KMS-11 (cell line): ENCODE measurements around the gene CANT1.

Experiments
- H2AFZ ChIP-seq: fragments of 200-600 bp; sonication (generic); 2 replicates; pipeline ENCODE4 v1.6.1; 2016; ENCODE audit warnings: antibody characterized with exemption, mixed run types, low read depth
- H3K27ac ChIP-seq: fragments of 200-600 bp; sonication (generic); 2 replicates; pipeline ENCODE4 v1.6.1; 2016; ENCODE audit warnings: mild to moderate bottlenecking, mixed run types
- H3K27me3 ChIP-seq: fragments of 200-600 bp; sonication (generic); 2 replicates; pipeline ENCODE4 v1.6.1; 2017; ENCODE audit warnings: mild to moderate bottlenecking, low read depth, mixed run types, moderate library complexity; ENCODE audit not compliant: insufficient read depth
- H3K36me3 ChIP-seq: fragments of 200-600 bp; sonication (generic); 2 replicates; pipeline ENCODE4 v1.6.1; 2017; ENCODE audit warnings: mild to moderate bottlenecking, mixed run types; ENCODE audit not compliant: insufficient read depth
- H3K4me1 ChIP-seq: fragments of 200-600 bp; sonication (generic); 2 replicates; pipeline ENCODE4 v1.6.1; 2016; ENCODE audit warnings: mild to moderate bottlenecking, low read depth, mixed run types; ENCODE audit not compliant: poor library complexity, severe bottlenecking
- H3K4me2 ChIP-seq: fragments of 200-600 bp; sonication (generic); 2 replicates; pipeline ENCODE4 v1.7.0; 2016; ENCODE audit warnings: mild to moderate bottlenecking, mixed run types
- H3K4me3 ChIP-seq: fragments of 200-600 bp; sonication (generic); IDR thresholded peaks from 2 replicates; pipeline ENCODE4 v1.6.1; 2017; ENCODE audit warnings: low read depth, low read length, mixed read lengths; ENCODE audit not compliant: insufficient read depth
- H3K79me2 ChIP-seq: fragments of 200-600 bp; sonication (generic); 2 replicates; pipeline ENCODE4 v1.6.1; 2016; ENCODE audit warnings: low read depth, mixed run types; ENCODE audit not compliant: insufficient read depth
- H3K9ac ChIP-seq: fragments of 200-600 bp; sonication (generic); 2 replicates; pipeline ENCODE4 v1.6.1; 2016; ENCODE audit warnings: mild to moderate bottlenecking, mixed run types
- H4K20me1 ChIP-seq: fragments of 200-600 bp; sonication (generic); 2 replicates; pipeline ENCODE4 v1.6.1; 2016; ENCODE audit warnings: mild to moderate bottlenecking, mixed run types; ENCODE audit not compliant: insufficient read depth
- TF ChIP-seq, protein P1 (sequence below): fragments of 200-600 bp; sonication (generic); conservative IDR thresholded peaks from 2 replicates; pipeline ENCODE4 v1.6.1; 2017; ENCODE audit warnings: low read depth, mild to moderate bottlenecking, antibody characterized with exemption, low read length, moderate library complexity, mixed read lengths

CANT1 gene

DNA sequence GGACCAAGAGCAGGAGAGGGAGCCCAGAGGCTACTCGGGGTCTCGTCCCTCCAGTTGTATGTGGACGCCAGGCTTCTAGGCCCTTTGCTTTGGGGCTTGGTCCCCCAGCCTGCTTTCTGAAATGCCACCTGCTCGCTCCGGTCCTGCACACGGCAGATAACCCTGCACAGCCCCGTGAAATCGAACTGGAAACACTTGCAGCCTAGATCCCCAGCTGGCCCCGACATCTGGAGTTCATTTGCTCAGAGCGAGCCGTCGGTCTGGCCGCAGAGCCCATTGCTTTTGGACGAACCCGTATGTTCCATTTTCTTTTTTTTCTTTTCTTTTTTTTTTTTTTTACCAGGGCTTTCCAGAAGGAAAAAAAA lies 37.3 kb upstream of the CANT1 start:
- Histone ChIP-seq H3K79me2 (no peaks in the 10 kb centered on the region), H3K4me3 (no peak overlapping the region), H4K20me1 (no peaks in the 10 kb centered on the region), H3K27ac (no peak overlapping the region), H3K36me3 (no peaks in the 10 kb centered on the region), H3K9ac (no peak overlapping the region), H3K4me1 (no peaks in the 10 kb centered on the region), H3K27me3 (peaks cover 90% of the 10 kb centered on the region), H3K4me2 (no peak overlapping the region), H2AFZ (no peak overlapping the region)
- TF ChIP-seq, protein P1, sequence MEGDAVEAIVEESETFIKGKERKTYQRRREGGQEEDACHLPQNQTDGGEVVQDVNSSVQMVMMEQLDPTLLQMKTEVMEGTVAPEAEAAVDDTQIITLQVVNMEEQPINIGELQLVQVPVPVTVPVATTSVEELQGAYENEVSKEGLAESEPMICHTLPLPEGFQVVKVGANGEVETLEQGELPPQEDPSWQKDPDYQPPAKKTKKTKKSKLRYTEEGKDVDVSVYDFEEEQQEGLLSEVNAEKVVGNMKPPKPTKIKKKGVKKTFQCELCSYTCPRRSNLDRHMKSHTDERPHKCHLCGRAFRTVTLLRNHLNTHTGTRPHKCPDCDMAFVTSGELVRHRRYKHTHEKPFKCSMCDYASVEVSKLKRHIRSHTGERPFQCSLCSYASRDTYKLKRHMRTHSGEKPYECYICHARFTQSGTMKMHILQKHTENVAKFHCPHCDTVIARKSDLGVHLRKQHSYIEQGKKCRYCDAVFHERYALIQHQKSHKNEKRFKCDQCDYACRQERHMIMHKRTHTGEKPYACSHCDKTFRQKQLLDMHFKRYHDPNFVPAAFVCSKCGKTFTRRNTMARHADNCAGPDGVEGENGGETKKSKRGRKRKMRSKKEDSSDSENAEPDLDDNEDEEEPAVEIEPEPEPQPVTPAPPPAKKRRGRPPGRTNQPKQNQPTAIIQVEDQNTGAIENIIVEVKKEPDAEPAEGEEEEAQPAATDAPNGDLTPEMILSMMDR: no peak

DNA sequence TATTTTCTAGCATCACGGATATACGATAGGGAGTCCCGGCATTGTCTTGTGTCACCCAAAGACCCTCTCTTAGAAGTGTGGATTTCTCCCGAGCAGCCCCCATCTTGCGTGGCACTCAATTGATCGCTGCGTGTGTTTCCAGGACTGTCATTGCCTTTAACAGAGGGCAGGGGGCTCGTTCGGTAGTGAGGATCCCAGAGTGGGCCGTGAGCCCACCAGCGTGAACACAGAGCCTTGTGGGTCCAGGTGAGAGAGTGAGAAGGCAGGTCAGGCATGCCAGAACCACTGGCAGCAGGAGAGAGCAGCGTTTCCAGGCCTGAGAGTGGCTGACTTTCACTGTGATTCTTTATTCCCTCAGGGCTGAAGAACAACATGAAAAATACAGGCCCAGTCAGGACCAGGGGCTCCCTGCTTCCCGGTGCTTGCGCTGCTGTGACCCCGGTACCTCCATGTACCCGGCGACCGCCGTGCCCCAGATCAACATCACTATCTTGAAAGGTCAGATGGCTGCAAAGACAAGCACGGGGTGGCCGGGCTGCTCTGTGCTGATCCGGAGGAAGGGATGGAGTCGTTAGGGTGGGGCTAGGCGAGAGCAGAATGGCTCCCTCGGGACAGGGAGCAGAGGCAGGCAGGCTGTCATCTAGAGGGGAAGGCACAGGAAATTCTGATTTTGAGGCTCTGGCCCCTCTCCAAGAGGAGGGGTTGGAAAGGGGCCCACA lies 36.8 kb upstream of the CANT1 start:
- Histone ChIP-seq H3K9ac (no peak overlapping the region), H3K4me1 (no peaks in the 10 kb centered on the region), H3K36me3 (no peaks in the 10 kb centered on the region), H3K27ac (no peak overlapping the region), H3K27me3 (peaks cover 88% of the 10 kb centered on the region), H3K4me2 (no peak overlapping the region), H4K20me1 (no peaks in the 10 kb centered on the region), H3K79me2 (no peaks in the 10 kb centered on the region), H3K4me3 (no peak overlapping the region), H2AFZ (no peak overlapping the region)
- TF ChIP-seq, protein P1: peak; percentile 43

DNA sequence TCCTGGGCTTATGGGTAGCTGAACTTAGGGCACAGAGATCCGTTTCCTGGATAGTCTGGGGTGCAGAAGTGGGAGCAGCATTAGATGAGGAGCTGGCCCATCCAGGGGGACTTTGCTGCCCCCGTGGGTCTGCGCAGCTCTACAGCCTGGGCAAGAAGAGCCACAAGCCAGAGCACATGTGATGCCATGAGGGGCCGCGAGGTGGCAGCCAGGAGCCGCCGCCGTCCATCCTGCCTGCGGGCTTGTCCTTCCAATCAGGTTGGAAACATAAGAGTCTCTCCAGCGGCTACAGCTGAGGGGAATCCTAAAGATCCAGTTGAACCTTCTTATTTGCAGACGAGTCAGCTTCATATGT lies 36.3 kb upstream of the CANT1 start:
- no peaks in the 10 kb centered on the region for H4K20me1 ChIP-seq
- peaks cover 82% of the 10 kb centered on the region for H3K27me3 ChIP-seq
- no peak overlapping the region for H3K4me3 ChIP-seq
- H3K9ac ChIP-seq: no peak overlapping the region
- no peak overlapping the region for H2AFZ ChIP-seq
- no peaks in the 10 kb centered on the region for H3K79me2 ChIP-seq
- H3K4me2 ChIP-seq: no peak overlapping the region
- H3K27ac ChIP-seq: no peak overlapping the region
- TF ChIP-seq, protein P1: peak; percentile 93
- H3K4me1 ChIP-seq: no peaks in the 10 kb centered on the region
- H3K36me3 ChIP-seq: no peaks in the 10 kb centered on the region

DNA sequence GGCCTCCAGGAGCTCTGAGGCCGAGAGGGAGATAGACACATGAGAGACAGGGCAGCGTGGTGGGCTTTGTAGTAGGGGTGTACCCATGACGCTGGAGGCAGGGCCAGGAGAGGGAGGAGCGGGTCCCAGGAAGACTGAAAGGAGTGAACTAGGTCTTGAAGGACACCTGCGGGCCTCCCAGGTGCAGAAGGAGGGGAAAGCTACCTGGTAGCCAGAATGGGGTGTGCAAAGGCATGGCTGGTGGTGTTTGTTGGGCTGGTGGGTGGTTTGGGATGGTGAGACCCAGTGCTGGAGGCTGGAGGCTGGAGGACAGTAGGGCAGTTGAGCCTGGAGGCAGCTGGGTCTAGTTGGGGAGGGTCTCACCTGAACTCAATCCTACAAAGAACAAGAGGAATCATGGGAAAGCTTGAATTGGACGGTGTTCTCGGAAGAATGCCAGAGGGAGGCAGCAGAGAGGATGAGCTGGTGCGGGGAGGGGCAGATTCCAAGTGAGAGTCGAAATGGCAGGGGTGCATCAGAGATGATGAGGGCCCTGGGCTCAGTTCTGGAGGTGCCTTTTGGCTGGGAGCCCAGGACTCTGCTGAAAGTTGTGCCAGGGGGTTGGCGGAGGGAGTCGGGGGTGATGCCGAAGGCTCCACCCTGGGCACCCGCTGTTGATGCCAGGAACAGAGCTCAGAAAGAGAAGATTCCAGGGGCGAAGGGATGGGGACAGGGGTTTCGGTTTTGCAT lies 35.6 kb upstream of the CANT1 start:
- H3K27ac ChIP-seq: no peak overlapping the region

More for the DNA sequence above, 35.6 kb upstream of the CANT1 start:
- Histone ChIP-seq H3K36me3 (no peaks in the 10 kb centered on the region), H3K27me3 (peaks cover 78% of the 10 kb centered on the region), H3K4me2 (no peak overlapping the region), H2AFZ (no peak overlapping the region), H4K20me1 (no peaks in the 10 kb centered on the region), H3K4me3 (no peak overlapping the region), H3K9ac (no peak overlapping the region), H3K4me1 (no peaks in the 10 kb centered on the region), H3K79me2 (no peaks in the 10 kb centered on the region)
- TF ChIP-seq, protein P1: no peak
